Neural cell (in vitro differentiated cells): ENCODE results near the gene GPSM1. TPM values are rescaled to one million over a fixed set of nuclear protein-coding genes. Genes with fewer than 3 reads are reported as not detected.

Experiments used
- H2AFZ ChIP-seq: fragments of 200-600, 300-800 bp; sonication (generic), shearing (Covaris generic); 2 replicates; pipeline ENCODE4 v1.6.0; 2014; ENCODE audit warnings: low read depth, mild to moderate bottlenecking, antibody characterized with exemption, low read length, moderate library complexity
- H3F3A ChIP-seq: fragments of 200-600 bp; shearing (Covaris generic); 2 replicates; pipeline ENCODE4 v1.6.1; 2016; ENCODE audit warnings: mild to moderate bottlenecking, moderate library complexity, mixed read lengths, antibody characterized with exemption, low read length; ENCODE audit not compliant: insufficient read depth, poor library complexity, severe bottlenecking
- H3K27ac ChIP-seq: fragments of 200-600, 300-800 bp; sonication (generic), shearing (Covaris generic); 2 replicates; pipeline ENCODE4 v1.5.1; 2014; ENCODE audit warnings: mild to moderate bottlenecking, low read length, moderate library complexity
- H3K27me3 ChIP-seq: fragments of 300-800, 200-600 bp; sonication (generic), shearing (Covaris generic); 2 replicates; pipeline ENCODE4 v1.6.0; 2014; ENCODE audit warnings: mild to moderate bottlenecking, low read depth, low read length, moderate library complexity; ENCODE audit not compliant: insufficient read depth
- H3K36me3 ChIP-seq: fragments of 300-800, 200-600 bp; sonication (generic), shearing (Covaris generic); 2 replicates; pipeline ENCODE4 v1.5.1; 2014; ENCODE audit warnings: mild to moderate bottlenecking, antibody characterized with exemption, low read length, moderate library complexity; ENCODE audit not compliant: insufficient read depth
- H3K4me2 ChIP-seq: fragments of 300-800, 200-600 bp; sonication (generic), shearing (Covaris generic); 2 replicates; pipeline ENCODE4 v1.6.0; 2014; ENCODE audit warnings: mild to moderate bottlenecking, low read length
- H3K4me3 ChIP-seq: fragments of 300-800, 200-600 bp; sonication (generic), shearing (Covaris generic); 2 replicates; pipeline ENCODE4 v1.5.1; 2014; ENCODE audit warnings: mild to moderate bottlenecking, low read length, moderate library complexity
- H3K79me2 ChIP-seq: fragments of 200-600 bp; shearing (Covaris generic); replicated peaks from 2 replicates; pipeline ENCODE4 v1.6.0; 2014; ENCODE audit warnings: mild to moderate bottlenecking, low read length, moderate library complexity; ENCODE audit not compliant: insufficient read depth
- H3K9ac ChIP-seq: fragments of 300-800, 200-600 bp; sonication (generic), shearing (Covaris generic); 2 replicates; pipeline ENCODE4 v1.6.1; 2016; ENCODE audit warnings: mild to moderate bottlenecking, low read length, mixed read lengths
- H3K9me2 ChIP-seq: fragments of 200-600 bp; shearing (Covaris generic); 2 replicates; pipeline ENCODE4 v1.6.1; 2016; ENCODE audit warnings: mild to moderate bottlenecking, low read length, mixed read lengths; ENCODE audit not compliant: insufficient read depth
- H3K9me3 ChIP-seq: fragments of 200-600, 300-800 bp; sonication (generic), shearing (Covaris generic); 2 replicates; pipeline ENCODE4 v1.6.1; 2016; ENCODE audit warnings: mild to moderate bottlenecking, mixed run types, low read length, moderate library complexity, mixed read lengths
- H4K20me1 ChIP-seq: fragments of 200-600 bp; shearing (Covaris generic); 2 replicates; pipeline ENCODE4 v1.6.1; 2016; ENCODE audit warnings: mild to moderate bottlenecking, mixed run types; ENCODE audit not compliant: insufficient read depth
- CTCF ChIP-seq: fragments of 450-650 bp; IDR thresholded peaks from 2 replicates; pipeline ENCODE4 v1.5.1; 2014; ENCODE audit warnings: antibody characterized with exemption, mild to moderate bottlenecking, moderate library complexity; ENCODE audit not compliant: poor library complexity, severe bottlenecking
- EP300 ChIP-seq: fragments of 450-650 bp; conservative IDR thresholded peaks from 2 replicates; pipeline ENCODE4 v1.6.1; 2014; ENCODE audit warnings: antibody characterized with exemption, mild to moderate bottlenecking, moderate library complexity; ENCODE audit not compliant: poor library complexity, severe bottlenecking
- EZH2 ChIP-seq: fragments of 200-600, 300-800 bp; shearing (Covaris generic), sonication (generic); IDR thresholded peaks from 2 replicates; pipeline ENCODE4 v1.6.1; 2014; ENCODE audit warnings: antibody characterized with exemption, low read length, borderline replicate concordance, mild to moderate bottlenecking; ENCODE audit not compliant: insufficient read depth, poor library complexity, severe bottlenecking
- MXI1 ChIP-seq: fragments of 450-650 bp; conservative IDR thresholded peaks from 2 replicates; pipeline ENCODE4 v1.6.1; 2014; ENCODE audit warnings: antibody characterized with exemption, mild to moderate bottlenecking; ENCODE audit not compliant: poor library complexity, severe bottlenecking
- POLR2AphosphoS5 ChIP-seq: IDR thresholded peaks from 2 replicates; pipeline ENCODE4 v1.6.1; 2012
- RAD21 ChIP-seq: fragments of 450-650 bp; conservative IDR thresholded peaks from 2 replicates; pipeline ENCODE4 v1.6.1; 2014; ENCODE audit warnings: antibody characterized with exemption, mild to moderate bottlenecking, moderate library complexity
- REST ChIP-seq: IDR thresholded peaks from 2 replicates; pipeline ENCODE4 v1.6.1; 2012; ENCODE audit warnings: borderline replicate concordance
- SMC3 ChIP-seq: fragments of 450-650 bp; conservative IDR thresholded peaks from 2 replicates; pipeline ENCODE4 v1.6.1; 2014; ENCODE audit warnings: antibody characterized with exemption, mild to moderate bottlenecking, moderate library complexity; ENCODE audit not compliant: poor library complexity
- TAF1 ChIP-seq: IDR thresholded peaks from 2 replicates; pipeline ENCODE4 v1.6.1; 2012; ENCODE audit warnings: low read depth
- polyA plus RNA-seq: library from polyadenylated mRNA; depleted of rRNA; stranded (reverse); fragments of >200 nt; gene quantifications from 2 replicates; pipeline ENCODE4 v1.2.3, GENCODE V29; 2014

Gene GPSM1
- polyA plus RNA-seq, 1 donor from 2014 or later = 117 TPM

- Histone ChIP-seq H3K4me2 (no peak overlapping the region), H3K27me3 (no peaks in the 10 kb centered on the region), H3K4me3 (no peak overlapping the region), H3K9ac (no peak overlapping the region), H2AFZ (no peak overlapping the region), H3K36me3 (no peaks in the 10 kb centered on the region), H3K9me3 (peaks cover 5% of the 10 kb centered on the region), H3K27ac (no peak overlapping the region), H3K79me2 (no peaks in the 10 kb centered on the region), H3K9me2 (no peaks in the 10 kb centered on the region), H4K20me1 (no peaks in the 10 kb centered on the region), H3F3A (no peaks in the 10 kb centered on the region)
- TF ChIP-seq REST (no peak), POLR2AphosphoS5 (no peak), MXI1 (no peak), RAD21 (no peak), EZH2 (no peak), SMC3 (no peak), EP300 (no peak), TAF1 (no peak)
Observed at GRCh38 chr9:136314944-136315343, 12.4 kb upstream of the GPSM1 start.

GRCh38 chr9:136316271-136316751, 11.0 kb upstream of the GPSM1 start:
- Histone ChIP-seq H3K4me3 (no peak overlapping the region), H2AFZ (no peak overlapping the region), H3K4me2 (no peak overlapping the region), H3K79me2 (no peaks in the 10 kb centered on the region), H4K20me1 (no peaks in the 10 kb centered on the region), H3K9ac (no peak overlapping the region), H3F3A (no peaks in the 10 kb centered on the region), H3K36me3 (no peaks in the 10 kb centered on the region), H3K9me3 (peaks cover 5% of the 10 kb centered on the region), H3K9me2 (no peaks in the 10 kb centered on the region), H3K27me3 (no peaks in the 10 kb centered on the region), H3K27ac (no peak overlapping the region)
- no peak for TF ChIP-seq SMC3
- no peak for TF ChIP-seq RAD21
- TF ChIP-seq TAF1 = no peak
- TF ChIP-seq EP300 = no peak
- no peak for TF ChIP-seq CTCF
- TF ChIP-seq MXI1 = no peak
- TF ChIP-seq REST = no peak
- TF ChIP-seq EZH2 = no peak
- no peak for TF ChIP-seq POLR2AphosphoS5
